Heart left ventricle (tissue), 16 donors: ENCODE results near the gene GOLGA8B. TPM values are rescaled to one million over a fixed set of nuclear protein-coding genes. Genes with fewer than 3 reads are reported as not detected.
"Not testable (repeated sequence)": the region's sequence is repeated elsewhere in the genome, so short reads cannot be mapped to it uniquely, and the experiment has no call there.

ENCODE experiments used
- ATAC-seq, 4 donors: fragments of 200-7000 bp; cut with Tn5 transposase; one replicate each; pipeline ENCODE4 v1.9.1; 2020 to 2022; ENCODE audit warnings: moderate library complexity in 4 of 4, mild to moderate bottlenecking in 3 of 4, moderate number of reproducible peaks in 1 of 4
- DNase-seq, 5 donors: peaks; one replicate each; pipeline ENCODE4 v3.0.0-alpha.2; 2020
- H3K27ac ChIP-seq, 12 donors: fragments of 200-600 bp; sonication (generic) in 4 of 12; one replicate each; pipeline versions ENCODE4 v1.5.0 to v1.8.0; 2016 to 2022; ENCODE audit warnings: mild to moderate bottlenecking in 2 of 12
- H3K27me3 ChIP-seq, 9 donors: fragments of 200-600 bp; sonication (generic) in 2 of 9; one replicate each; pipeline versions ENCODE4 v1.5.1 to v1.8.0; 2016 to 2022; ENCODE audit warnings: mild to moderate bottlenecking in 3 of 9
- H3K36me3 ChIP-seq, 9 donors: fragments of 200-600 bp; sonication (generic) in 2 of 9; one replicate each; pipeline versions ENCODE4 v1.5.0 to v1.8.0; 2018 to 2022; ENCODE audit warnings: mild to moderate bottlenecking in 2 of 9
- H3K4me1 ChIP-seq, 12 donors: fragments of 200-600 bp; sonication (generic) in 4 of 12; one replicate each; pipeline versions ENCODE4 v1.5.0 to v1.8.0; 2016 to 2022; ENCODE audit warnings: mild to moderate bottlenecking in 3 of 12
- H3K4me3 ChIP-seq, 12 donors: fragments of 200-600 bp; sonication (generic) in 4 of 12; one replicate each; pipeline versions ENCODE4 v1.5.0 to v1.8.0; 2017 to 2022; ENCODE audit warnings: mild to moderate bottlenecking in 9 of 12, moderate library complexity in 4 of 12
- H3K9me3 ChIP-seq, 12 donors: fragments of 200-600 bp; sonication (generic) in 4 of 12; one replicate each; pipeline versions ENCODE4 v1.5.0 to v1.8.0; 2016 to 2022; ENCODE audit warnings: mild to moderate bottlenecking in 1 of 12
- WGBS, 4 donors: extraction: QIAGEN DNeasy Blood & Tissue Kit in 2 of 4; methylation state at CpG; one replicate each; pipeline versions ENCODE4 v1.1.5 to v1.1.7; 2013 to 2018; 5-methylcytosine and 5-hydroxymethylcytosine counted together
- intact Hi-C, 10 donors: fragments of 100-400 bp; cut with DNase I; formaldehyde crosslinking; loops; one replicate each; pipeline versions ENCODE4 v1.11.1 to v1.14.2; 2022
- polyA plus RNA-seq, 2 donors: library from polyadenylated mRNA; stranded (reverse); fragments of 200-250 nt; gene quantifications; one replicate each; pipeline ENCODE4 v1.2.3, GENCODE V29; 2013
- total RNA-seq, 9 donors: library from RNA; depleted of rRNA in 2 of 9; stranded (reverse); fragments of >200 nt in 2 of 9; fragmentation: NEBNext Ultra II Directional in 3 of 9; extraction: Animal tissue kit (Norgen Biotek cat#: 25700) in 3 of 9; gene quantifications; one replicate each; pipeline versions ENCODE4 v1.1.0 to v1.2.4, GENCODE V29; 2016 to 2023
- donor health status: ischemic (EF 13 %, LVEDD 7.1; RV severe dilation, severe dysfunction).
- donor health status: healthy with polysubstance abuse.
- donor health status: DM: no; HTN: yes; CAD: no.
- donor health status: DM: no; HTN: no; CAD: no.
- donor health status: ischemic (EF 25% LVEDD 6.9; RV normal size, moderate dysfunction).
- donor health status: ischemic (EF 25% LVEDD 5.7; RV mildly dilated, moderate dysfunction).
- donor health status: healthy.
- donor health status: DM: yes; HTN: yes; CAD: no.
- donor health status: ischemic (EF 35%, LVEDD 5.7; RV mildly dilated, moderate dysfunction).
- donor health status: nonischemic (EF 11% LVEDD 7.7; RV severe dilation, severe dysfunction).
- donor health status: DM: yes; HTN: yes; CAD: no.
- donor health status: PGD.
- donor health status: ischemic (EF 29% LVEDD 5.4; RV normal size, mild dysfunction).
- donor health status: nonischemic (EF 23%, LVEDD 6.1; RV moderate dilation, normal function).

GOLGA8B gene
- total and polyA plus RNA-seq, 11 donors = 3.6 to 39.0 (median 18.4) TPM

DNA sequence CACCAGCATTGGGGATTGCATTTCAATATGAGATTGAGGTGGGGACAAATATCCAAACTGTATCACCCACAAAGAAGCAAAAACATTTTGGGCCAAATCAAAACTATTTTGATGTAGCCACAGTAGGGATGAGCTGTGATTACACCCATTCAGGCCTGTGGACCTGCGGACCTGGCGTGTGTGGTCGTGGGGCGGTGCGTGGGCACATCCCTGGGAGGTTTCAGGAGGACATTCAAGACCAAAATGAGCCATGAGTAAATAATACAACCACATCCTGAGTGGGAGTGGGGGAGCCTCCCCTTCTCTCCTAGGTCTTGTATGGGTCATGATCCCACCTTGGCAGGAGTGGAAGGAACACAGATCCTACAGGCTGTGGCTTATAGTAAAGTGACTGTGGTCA lies 23.7 kb downstream of the GOLGA8B start:
- DNase-seq, H3K27ac ChIP-seq, H3K27me3 ChIP-seq, ATAC-seq, intact Hi-C loops, H3K9me3 ChIP-seq, H3K4me1 ChIP-seq, H3K36me3 ChIP-seq, H3K4me3 ChIP-seq: not testable (repeated sequence)
- WGBS, 4 donors = 92 to 100% (median 99%) methylated on average over 5 of the region's 5 CpGs

DNA sequence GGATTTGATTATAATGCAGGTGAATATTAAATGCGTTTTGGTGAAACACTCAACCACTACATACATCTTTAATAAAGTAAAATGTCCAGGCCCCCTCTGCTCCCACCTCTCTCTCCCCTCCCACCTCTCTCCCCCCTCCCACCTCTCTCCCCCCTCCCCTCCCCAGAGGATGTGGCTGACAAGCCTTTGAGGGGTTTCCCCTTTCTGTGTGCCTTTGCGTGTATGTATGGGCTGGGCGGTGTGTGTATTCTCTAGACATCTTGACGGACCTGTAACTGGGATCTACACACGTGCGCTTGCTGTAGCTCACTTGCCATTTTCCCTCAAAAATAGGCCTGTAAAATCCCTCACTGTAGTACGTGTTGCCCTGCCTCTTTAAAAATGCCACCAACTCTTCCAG lies 28.3 kb downstream of the GOLGA8B start:
- H3K4me3 ChIP-seq, H3K36me3 ChIP-seq, H3K27ac ChIP-seq, H3K4me1 ChIP-seq, intact Hi-C loops, DNase-seq, H3K27me3 ChIP-seq, H3K9me3 ChIP-seq, ATAC-seq: not testable (repeated sequence)
- WGBS, 4 donors = 71% methylated on average over 1 of the region's 7 CpGs; no CpG with 5 or more reads in 3 of the 4 donors

DNA sequence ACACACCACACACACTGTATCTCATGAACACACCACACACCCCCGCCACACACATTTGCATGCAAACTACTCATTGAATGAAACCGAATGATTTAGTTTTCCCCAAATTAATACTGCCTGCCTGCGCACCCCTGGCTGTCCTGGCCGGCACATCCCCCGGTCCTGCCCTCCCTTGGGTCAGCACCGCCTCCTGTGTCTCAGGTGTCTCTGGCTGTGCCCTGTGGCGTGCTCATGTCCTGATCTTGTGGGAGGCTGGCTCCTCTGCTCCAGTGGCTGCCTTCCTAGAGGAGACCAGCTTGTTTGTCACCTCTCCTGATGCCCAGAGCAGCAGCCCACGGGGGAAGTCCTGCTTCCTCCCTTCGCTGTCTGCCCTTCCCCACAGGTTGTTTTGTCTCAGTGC lies 28.7 kb downstream of the GOLGA8B start:
- H3K4me1 ChIP-seq, H3K9me3 ChIP-seq, H3K27ac ChIP-seq, intact Hi-C loops, H3K27me3 ChIP-seq, H3K4me3 ChIP-seq, H3K36me3 ChIP-seq, DNase-seq: not testable (repeated sequence)
- ATAC-seq = peak in 1 of 4 donors; percentile 12
- 94% methylated on average over 6 of the region's 9 CpGs; no CpG with 5 or more reads in 3 of the 4 donors for WGBS, 4 donors

DNA sequence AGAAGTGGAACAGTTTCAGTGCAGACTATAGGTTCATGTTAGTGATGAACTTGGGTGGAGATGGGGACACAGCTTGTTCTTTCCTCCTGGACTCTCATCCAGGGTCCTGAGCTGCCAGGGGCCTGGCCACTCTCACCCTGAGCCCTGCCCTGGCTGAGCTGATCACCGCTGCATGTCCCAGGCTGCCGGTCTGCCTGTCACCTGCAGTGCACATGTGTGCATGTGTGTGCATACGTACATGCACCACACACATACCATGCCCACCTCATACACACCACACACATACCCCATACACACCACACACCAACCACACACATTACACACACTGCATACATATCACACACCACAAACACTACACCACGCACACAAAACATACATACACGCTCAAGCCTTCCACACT lies 29.3 kb downstream of the GOLGA8B start:
- WGBS, 4 donors = 90 to 96% (median 92%) methylated on average over 3 of the region's 5 CpGs; no CpG with 5 or more reads in 1 of the 4 donors
- H3K4me1 ChIP-seq, intact Hi-C loops, H3K27ac ChIP-seq, DNase-seq, H3K36me3 ChIP-seq, H3K4me3 ChIP-seq, H3K9me3 ChIP-seq, H3K27me3 ChIP-seq: not testable (repeated sequence)
- peak in 2 of 4 donors; percentile 35 to 54 for ATAC-seq

DNA sequence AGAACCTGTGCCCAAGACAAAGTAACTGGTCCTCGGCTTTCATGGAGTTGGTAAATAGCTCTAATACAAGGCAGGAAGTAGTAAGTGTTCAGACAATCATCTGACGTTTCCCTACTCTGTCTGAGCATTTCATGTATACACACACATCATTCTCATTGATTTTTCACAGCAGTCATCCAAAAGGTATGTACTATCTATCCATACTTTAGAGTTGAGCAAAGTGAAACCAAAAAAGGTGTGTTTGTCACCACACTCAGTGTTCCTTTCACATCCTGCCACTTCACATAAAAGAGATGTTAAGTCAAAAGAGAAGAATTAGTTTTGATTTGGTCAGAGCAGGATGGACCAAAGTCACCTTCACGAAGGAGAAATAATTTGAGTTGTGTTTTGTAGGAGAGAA lies 33.3 kb downstream of the GOLGA8B start:
- H3K27me3 ChIP-seq, H3K36me3 ChIP-seq, H3K27ac ChIP-seq, H3K9me3 ChIP-seq, ATAC-seq, intact Hi-C loops, DNase-seq, H3K4me1 ChIP-seq, H3K4me3 ChIP-seq: not testable (repeated sequence)
- no CpG with 5 or more reads among the region's 3 CpGs for WGBS, 4 donors

DNA sequence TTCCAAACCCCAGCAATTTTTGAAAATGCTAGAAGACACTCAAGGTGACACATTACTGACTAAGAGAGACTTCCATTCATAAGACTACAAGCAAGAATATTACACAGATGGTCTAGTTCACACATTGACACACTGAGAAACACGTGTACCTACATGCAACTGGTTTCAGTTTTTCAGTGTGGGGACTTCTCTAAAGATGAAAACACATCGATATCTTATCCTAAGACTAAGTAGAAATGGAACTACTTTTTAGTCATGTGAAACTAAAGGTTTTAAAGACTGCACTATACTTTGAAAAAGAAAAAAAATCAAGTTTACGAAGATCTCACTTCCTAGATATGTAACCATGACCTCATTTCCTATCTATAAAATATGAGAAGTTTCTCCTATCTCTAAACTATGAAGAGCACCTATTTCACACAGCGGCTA lies 34.1 kb downstream of the GOLGA8B start:
- WGBS, 4 donors = 83 to 92% (median 90%) methylated on average over 1 of the region's 4 CpGs; no CpG with 5 or more reads in 1 of the 4 donors
- H3K27ac ChIP-seq, DNase-seq, H3K4me1 ChIP-seq, H3K27me3 ChIP-seq, H3K4me3 ChIP-seq, intact Hi-C loops, H3K36me3 ChIP-seq, H3K9me3 ChIP-seq, ATAC-seq: not testable (repeated sequence)

DNA sequence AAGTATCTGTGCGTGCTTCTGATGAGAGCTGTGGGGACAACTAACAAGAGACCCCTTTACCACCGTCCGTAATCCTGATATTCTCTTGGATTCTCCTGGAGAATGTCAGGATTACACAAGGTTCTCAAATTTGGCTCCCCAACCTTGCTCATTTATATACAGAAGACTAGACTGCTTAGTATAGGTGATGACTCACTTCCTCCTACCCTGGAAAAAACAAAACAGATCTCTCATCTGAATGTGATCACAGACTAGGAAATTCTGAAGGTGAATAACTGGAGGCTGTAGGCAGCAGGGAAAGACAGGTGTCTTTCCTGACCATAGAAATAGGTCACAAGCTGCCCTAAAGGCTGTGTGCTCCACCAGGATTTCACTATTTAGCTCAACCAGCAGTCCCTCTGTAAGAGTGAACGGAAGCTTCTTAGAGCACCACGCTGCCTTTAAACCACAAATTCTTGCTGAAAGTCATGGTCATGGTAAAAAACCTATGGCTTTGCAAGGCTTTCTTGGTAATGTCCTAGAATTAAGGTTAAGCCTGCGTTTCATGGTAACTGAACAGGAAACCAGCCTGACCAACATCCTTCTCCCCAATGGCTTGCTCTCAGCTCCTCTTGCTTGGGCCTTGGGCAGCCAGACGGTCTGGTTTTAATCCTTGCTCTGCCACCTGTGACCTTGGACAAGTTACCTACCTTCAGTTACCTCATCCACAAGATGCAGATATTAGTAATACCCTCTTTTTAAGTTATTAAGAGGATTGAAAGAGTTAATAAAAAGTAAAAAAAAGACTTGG lies 39.4 kb downstream of the GOLGA8B start:
- H3K4me3 ChIP-seq, H3K27ac ChIP-seq, H3K9me3 ChIP-seq, DNase-seq, ATAC-seq, H3K27me3 ChIP-seq, intact Hi-C loops, H3K36me3 ChIP-seq, H3K4me1 ChIP-seq: not testable (repeated sequence)
- 94 to 100% methylated on average over 1 to 2 of the region's 7 CpGs; no CpG with 5 or more reads in 2 of the 4 donors for WGBS, 4 donors

DNA sequence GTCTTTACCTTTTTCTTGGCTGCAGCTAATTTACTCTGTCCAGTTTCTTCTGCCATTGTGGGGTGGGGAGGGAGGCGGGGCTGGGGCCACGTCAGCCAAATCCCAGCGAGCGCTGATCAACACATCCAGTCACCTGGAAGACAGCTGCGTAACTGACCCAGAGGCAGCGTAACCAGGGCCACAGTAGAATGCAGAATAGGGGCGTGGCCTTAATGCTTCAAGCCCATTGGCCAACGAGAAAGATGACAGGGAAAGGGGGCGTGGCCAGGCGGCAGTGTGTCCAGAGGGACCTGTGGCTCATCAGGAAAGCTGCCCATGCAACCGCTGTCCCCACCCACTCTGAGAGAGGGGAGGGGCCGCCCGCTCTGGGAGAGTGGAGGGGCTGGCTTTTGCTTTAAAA lies 47.6 kb downstream of the GOLGA8B start:
- DNase-seq, H3K4me1 ChIP-seq, H3K36me3 ChIP-seq, H3K27ac ChIP-seq, H3K4me3 ChIP-seq, H3K27me3 ChIP-seq, intact Hi-C loops, H3K9me3 ChIP-seq: not testable (repeated sequence)
- no CpG with 5 or more reads among the region's 13 CpGs for WGBS, 4 donors
- peak in 1 of 4 donors; percentile 24 for ATAC-seq

Other genes with a start within 250 kb of the GOLGA8B start
- 10 to 100 TPM; 17.3 to 35.1 (median 24.9) TPM for gene SLC12A6, start 245.9 kb downstream of the GOLGA8B start, total RNA-seq
- gene SLC12A6, start 245.9 kb downstream of the GOLGA8B start, polyA plus RNA-seq = 1 to 10 TPM; 6.1 to 7.0 TPM
- gene NOP10, start 240.5 kb downstream of the GOLGA8B start, total RNA-seq = 100 to 1,000 TPM in 8 of 9 donors, 10 to 100 TPM in 1; 96.4 to 217 (median 132) TPM
- gene NOP10, start 240.5 kb downstream of the GOLGA8B start, polyA plus RNA-seq = 100 to 1,000 TPM; 200 to 384 TPM
- gene NUTM1, start 240.3 kb downstream of the GOLGA8B start, total RNA-seq = not detected
- not detected for gene NUTM1, start 240.3 kb downstream of the GOLGA8B start, polyA plus RNA-seq
- gene LPCAT4, start 216.5 kb downstream of the GOLGA8B start, total RNA-seq = 10 to 100 TPM in 8 of 9 donors, 1 to 10 TPM in 1; 9.8 to 80.0 (median 44.8) TPM
- 10 to 100 TPM; 12.9 to 49.7 TPM for gene LPCAT4, start 216.5 kb downstream of the GOLGA8B start, polyA plus RNA-seq
- 10 to 100 TPM in 4 of 9 donors, 1 to 10 TPM in 5; 1.1 to 21.6 (median 8.9) TPM for gene GOLGA8A, start 145.8 kb downstream of the GOLGA8B start, total RNA-seq
- 10 to 100 TPM in 1 of 2 donors, 1 to 10 TPM in 1; 3.5 to 22.0 TPM for gene GOLGA8A, start 145.8 kb downstream of the GOLGA8B start, polyA plus RNA-seq
- gene GJD2, start 171.3 kb upstream of the GOLGA8B start, total RNA-seq = under 1 TPM in 4 of 9 donors, not detected in 5; 0.19 to 0.31 (median 0.26) TPM
- under 1 TPM in 1 of 2 donors, not detected in 1; 0.04 TPM for gene GJD2, start 171.3 kb upstream of the GOLGA8B start, polyA plus RNA-seq
- gene ACTC1, start 211.9 kb upstream of the GOLGA8B start, total RNA-seq = over 10,000 TPM in 7 of 9 donors, 1,000 to 10,000 TPM in 2; 3,808 to 17,901 (median 12,860) TPM
- gene ACTC1, start 211.9 kb upstream of the GOLGA8B start, polyA plus RNA-seq = over 10,000 TPM in 1 of 2 donors, 1,000 to 10,000 TPM in 1; 1,898 to 12,542 TPM